ENCODE data around the gene SCRT2.

Gene SCRT2

GRCh38 chr20:623021-623420 is 52.6 kb downstream of the SCRT2 start:
- no peak for DNase-seq

- DNase-seq: no peak
These were observed 53.4 kb downstream of the SCRT2 start for GRCh38 chr20:622161-622560.

GRCh38 chr20:621125-621756 is 54.4 kb downstream of the SCRT2 start:
- DNase-seq: no peak

- no peak for DNase-seq
These were observed 55.4 kb downstream of the SCRT2 start for GRCh38 chr20:620246-620645.

- DNase-seq: no peak
These were observed 56.6 kb downstream of the SCRT2 start for GRCh38 chr20:618980-619379.

- no peak for DNase-seq
These were observed 57.5 kb downstream of the SCRT2 start for GRCh38 chr20:617934-618690.

GRCh38 chr20:615514-615913 is 60.1 kb downstream of the SCRT2 start:
- no peak for DNase-seq

GRCh38 chr20:611843-612185 is 63.8 kb downstream of the SCRT2 start:
- no peak for DNase-seq

All from CD4-positive, alpha-beta T cell treated with Interleukin-4 for 1 hour (primary cell).